ENCODE data around the gene RAB7B. TPM values are rescaled to one million over a fixed set of nuclear protein-coding genes. Genes with fewer than 3 reads are reported as not detected.
A peak's percentile ranks its signal among the peaks of the same experiment; 100 is the strongest.

Gene RAB7B
- total and polyA plus RNA-seq, 2 of the 13 experiments (the other 11 are each of a cell fraction or from before 2014, with no cell fraction given) = 0.05 to 0.46 TPM

- Histone ChIP-seq H3K27me3 (ENCODE audit: control insufficient read depth in 1 of 2, insufficient read depth in 2 of 2, low read length in 2 of 2) (peaks cover 0 to 27% of the 10 kb centered on the region in 2 experiments; a peak in 3 of 5 replicates), H2AFZ (ENCODE audit: low read length) (peak overlapping the region; percentile 97), H3K4me1 (ENCODE audit: insufficient read depth, low read length) (peaks cover 19% of the 10 kb centered on the region), H4K20me1 (ENCODE audit: insufficient read depth, low read length) (no peaks in the 10 kb centered on the region), H3K9me3 (ENCODE audit: low read length) (no peaks in the 10 kb centered on the region), H3K4me3 (replicated peaks in 1 of 3; ENCODE audit: insufficient read depth in 1 of 3, low read depth in 2 of 3, low read length in 3 of 3) (peak overlapping the region; percentile 38 to 54 (median 45); a peak in 5 of 6 replicates), H3K27ac (ENCODE audit: extremely low read length, insufficient read depth, low read length) (no peak overlapping the region), H3K9ac (ENCODE audit: insufficient read depth, low read depth, low read length) (0 out of 2 replicates have a peak overlapping the region, but pooled peaks have one; percentile 2), H3K4me2 (ENCODE audit: low read depth, low read length) (peak overlapping the region; percentile 70), H3K36me3 (replicated peaks in 1 of 2; ENCODE audit: control insufficient read depth in 1 of 2, insufficient read depth in 2 of 2, low read length in 2 of 2) (no peaks in the 10 kb centered on the region), H3K79me2 (ENCODE audit: insufficient read depth, low read length) (no peaks in the 10 kb centered on the region)
- ChIA-PET CTCF (ENCODE audit: low intra/inter-chr PET ratio, low total read pairs) (interaction anchor here (1.2 kb wide), 1 partner anchor 72 kb away, joined by 3 read pairs; no protein-coding TSS in a partner anchor), POLR2A (no interaction called here)
- in situ Hi-C loops (cut with HindIII; ENCODE audit: extremely low pct_ligation_motif_present, low pct_unique_long_range_greater_than_20kb) = no loop called here
- TF ChIP-seq KDM3A (CRISPR knock-in tag; IDR thresholded peaks at IDR 0.05; ENCODE audit: low read depth) = no peak
- no peak for TF ChIP-seq NRL (CRISPR knock-in tag; IDR thresholded peaks at IDR 0.05; ENCODE audit: borderline replicate concordance)
- TF ChIP-seq SRY (CRISPR knock-in tag; IDR thresholded peaks at IDR 0.05) = no peak
- TF ChIP-seq THAP8 (CRISPR knock-in tag; IDR thresholded peaks at IDR 0.05; ENCODE audit: borderline replicate concordance) = no peak
- no peak for TF ChIP-seq ZBTB38 (CRISPR knock-in tag; IDR thresholded peaks at IDR 0.05)
- WGBS (ENCODE audit: low lambda C conversion rate) = 5% methylated on average over 5 of the region's 5 CpGs
- intact Hi-C loops (cut with micrococcal nuclease; ENCODE audit: unreplicated experiment) = no loop called here
- DNase-seq (ENCODE audit: low spot score) (no peak), ATAC-seq (peak; percentile 54), FAIRE-seq (no peak)
- BruUV-seq (replicated peaks) = no TSS peak
Observed at GRCh38 chr1:206035027-206035426, 31.8 kb upstream of the RAB7B start.

GRCh38 chr1:206032380-206033140 lies 29.4 kb upstream of the RAB7B start:
- TF ChIP-seq JDP2 (CRISPR knock-in tag; IDR thresholded peaks at IDR 0.05; ENCODE audit: borderline replicate concordance) (no peak), MAFK (conservative IDR thresholded peaks at IDR 0.05 in 1 of 2, IDR thresholded peaks at IDR 0.05 in 1 of 2; ENCODE audit: low read length in 2 of 2) (no peak), SOX13 (IDR thresholded peaks at IDR 0.05) (no peak), SOX13 (CRISPR knock-in tag; conservative IDR thresholded peaks at IDR 0.05 in 1 of 2, IDR thresholded peaks at IDR 0.05 in 1 of 2) (no peak)
- Histone ChIP-seq H3K36me3 (replicated peaks in 1 of 2; ENCODE audit: control insufficient read depth in 1 of 2, insufficient read depth in 2 of 2, low read length in 2 of 2) (no peaks in the 10 kb centered on the region), H3K27me3 (ENCODE audit: control insufficient read depth in 1 of 2, insufficient read depth in 2 of 2, low read length in 2 of 2) (peaks cover 0 to 24% of the 10 kb centered on the region in 2 experiments; a peak in 2 of 5 replicates), H4K20me1 (ENCODE audit: insufficient read depth, low read length) (no peaks in the 10 kb centered on the region), H3K9me3 (ENCODE audit: low read length) (no peaks in the 10 kb centered on the region), H3K4me3 (replicated peaks in 1 of 3; ENCODE audit: insufficient read depth in 1 of 3, low read depth in 2 of 3, low read length in 3 of 3) (no peak overlapping the region), H3K4me2 (ENCODE audit: low read depth, low read length) (no peak overlapping the region), H3K9ac (ENCODE audit: insufficient read depth, low read depth, low read length) (no peak overlapping the region), H3K27ac (ENCODE audit: extremely low read length, insufficient read depth, low read length) (no peak overlapping the region), H3K4me1 (ENCODE audit: insufficient read depth, low read length) (peaks cover 19% of the 10 kb centered on the region), H3K79me2 (ENCODE audit: insufficient read depth, low read length) (no peaks in the 10 kb centered on the region), H2AFZ (ENCODE audit: low read length) (no peak overlapping the region)
- ATAC-seq = no peak
- 49% methylated on average over 5 of the region's 5 CpGs for WGBS (ENCODE audit: low lambda C conversion rate)
- no TSS peak for BruUV-seq (replicated peaks)
- CTCF ChIA-PET (ENCODE audit: low intra/inter-chr PET ratio, low total read pairs) = interaction anchor here (5.8 kb wide), 1 partner anchor 74 kb away, joined by 105 read pairs; no protein-coding TSS in a partner anchor
- DNase-seq (ENCODE audit: low spot score) = no peak
- intact Hi-C loops (cut with micrococcal nuclease; ENCODE audit: unreplicated experiment) (no loop called here), in situ Hi-C loops (cut with HindIII; ENCODE audit: extremely low pct_ligation_motif_present, low pct_unique_long_range_greater_than_20kb) (no loop called here)
- no peak for FAIRE-seq
- POLR2A ChIA-PET = no interaction called here
